GM10248 (cell line): Measurements from ENCODE around the gene MAOB.
A peak's percentile ranks its signal among the peaks of the same experiment; 100 is the strongest.
"Not testable (repeated sequence)": the region's sequence is repeated elsewhere in the genome, so short reads cannot be mapped to it uniquely, and the experiment has no call there.

Experiments used
- CTCF ChIA-PET: fragments of 300-600 bp; sonication (Branson Sonifier 250); formaldehyde crosslinking; extraction: SDS; loops from one replicate; lab custom pipeline; 2021; ENCODE audit warnings: antibody characterized with exemption; lab: Yijun Ruan, JAX
- POLR2A ChIA-PET: fragments of 350-650 bp; sonication (Branson Sonifier 250); formaldehyde crosslinking; extraction: SDS; loops from one replicate; lab custom pipeline; 2020; ENCODE audit warnings: antibody characterized with exemption; lab: Yijun Ruan, JAX
- DNase-seq: peaks from one replicate; pipeline ENCODE4 v3.0.0; 2012; ENCODE audit errors: extremely low spot score
- CTCF ChIP-seq: IDR thresholded peaks from 2 replicates; pipeline ENCODE4 v1.5.1; 2012; ENCODE audit warnings: mild to moderate bottlenecking, low read depth; ENCODE audit errors: extremely low read depth, missing control alignments, control extremely low read depth

The MAOB gene

GRCh38 chrX:43882294-43882681 lies at the start of gene MAOB:
Gene MAOB, minus strand, starts transcription at chrX:43882450. Its CDS starts 151 bp downstream, at chrX:43882299.
- CTCF ChIA-PET = no interaction called here
- TF ChIP-seq CTCF = no peak
- peak; percentile 13 for DNase-seq
- POLR2A ChIA-PET = no interaction called here

DNA sequence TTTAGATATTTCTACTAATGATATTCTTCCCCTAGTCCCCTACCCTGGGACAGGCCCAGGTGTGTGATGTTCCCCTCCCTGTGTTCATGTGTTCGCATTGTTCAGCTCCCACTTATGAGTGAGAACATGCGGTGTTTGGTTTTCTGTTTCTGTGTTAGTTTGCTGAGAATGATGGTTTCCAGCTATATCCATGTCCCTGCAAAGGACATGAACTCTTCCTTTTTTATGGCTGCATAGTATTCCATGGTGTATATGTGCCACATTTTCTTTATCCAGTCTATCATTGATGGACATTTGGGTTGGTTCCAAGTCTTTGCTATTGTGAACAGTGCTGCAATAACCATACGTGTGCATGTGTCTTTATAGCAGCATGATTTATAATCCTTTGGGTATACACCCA lies 39.8 kb upstream of the MAOB start:
- CTCF ChIA-PET, POLR2A ChIA-PET, DNase-seq: not testable (repeated sequence)

DNA sequence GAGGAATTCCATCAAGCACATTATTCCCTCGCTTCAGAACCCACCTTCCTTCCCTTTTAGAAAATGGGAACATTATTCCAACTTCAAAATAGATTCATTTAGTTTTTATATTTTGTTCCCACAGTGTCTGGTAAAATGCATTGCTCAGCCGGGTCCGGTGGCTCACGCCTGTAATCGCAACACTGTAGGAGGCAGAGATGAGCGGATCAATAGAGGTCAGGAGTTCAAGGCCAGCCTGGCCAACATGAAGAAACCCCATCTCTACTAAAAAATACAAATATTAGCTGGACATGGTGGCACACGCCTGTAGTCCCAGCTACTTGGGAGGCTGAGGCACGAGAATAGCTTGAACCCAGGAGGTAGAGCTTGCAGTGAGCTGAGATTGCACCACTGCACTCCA lies 28.5 kb upstream of the MAOB start:
- CTCF ChIA-PET, POLR2A ChIA-PET, DNase-seq: not testable (repeated sequence)

- TF ChIP-seq CTCF = no peak
Observed at GRCh38 chrX:43910012-43910411, 27.8 kb upstream of the MAOB start.

DNA sequence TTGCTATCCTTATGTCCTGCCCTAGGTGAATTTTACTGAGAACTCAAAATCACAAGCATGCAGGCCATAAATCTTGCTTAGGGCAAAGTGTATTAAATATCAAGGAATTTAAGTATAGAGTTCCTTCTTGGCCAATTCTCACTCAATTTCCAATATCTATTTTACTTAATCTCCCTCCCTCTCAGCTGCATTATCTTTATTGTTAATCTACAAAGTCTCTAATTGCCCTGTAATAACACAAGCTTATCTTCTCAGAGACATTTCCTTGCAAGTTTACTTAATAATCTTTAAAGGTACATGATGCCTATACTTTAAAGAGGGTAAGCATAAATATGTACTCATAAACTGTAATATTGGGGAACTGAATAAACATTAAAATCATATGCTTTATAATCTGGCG lies 26.9 kb upstream of the MAOB start:
- CTCF ChIA-PET = no interaction called here
- no peak for TF ChIP-seq CTCF
- POLR2A ChIA-PET = no interaction called here
- DNase-seq = no peak

More at GRCh38 chrX:43910012-43910411, 27.8 kb upstream of the MAOB start:
- CTCF ChIA-PET = no interaction called here
- DNase-seq = no peak
- POLR2A ChIA-PET = no interaction called here

- DNase-seq = no peak
- CTCF ChIA-PET = no interaction called here
- TF ChIP-seq CTCF = no peak
- POLR2A ChIA-PET = no interaction called here
Observed at GRCh38 chrX:43899878-43900815, 17.9 kb upstream of the MAOB start.

GRCh38 chrX:43898406-43899035 lies 16.3 kb upstream of the MAOB start:
- ChIA-PET CTCF (no interaction called here), POLR2A (no interaction called here)
- no peak for TF ChIP-seq CTCF
- no peak for DNase-seq
